ENCODE data around the gene WTAP.

GRCh38 chr6:159724778-159725177, 2.5 kb upstream of the WTAP start:
- TF ChIP-seq MAZ (IDR thresholded peaks at IDR 0.05; ENCODE audit: borderline replicate concordance, low read depth, low read length) = no peak
- no peak for TF ChIP-seq SMC3 (IDR thresholded peaks at IDR 0.05; ENCODE audit: low read depth, low read length)
- no peak for TF ChIP-seq CTCF (conservative IDR thresholded peaks at IDR 0.05; ENCODE audit: low read depth, low read length)
- no peak for TF ChIP-seq RFX5 (IDR thresholded peaks at IDR 0.05; ENCODE audit: low read depth, low read length)
- no peak for TF ChIP-seq POLR2A (IDR thresholded peaks at IDR 0.05; ENCODE audit: low read depth, low read length)
- TF ChIP-seq RCOR1 (IDR thresholded peaks at IDR 0.05; ENCODE audit: insufficient replicate concordance, low read length) = no peak
- no peak for TF ChIP-seq RAD21 (IDR thresholded peaks at IDR 0.05; ENCODE audit: low read length)
